IPS-NIHi7 (cell line): ENCODE results near the gene MIER3.

Source experiments
- DNase-seq: peaks from one replicate; pipeline ENCODE4 v3.0.0; 2012; ENCODE audit warnings: mixed read lengths; ENCODE audit errors: extremely low spot score

MIER3 gene

GRCh38 chr5:56961746-56962145 is 9.8 kb upstream of the MIER3 start:
- DNase-seq = no peak

- no peak for DNase-seq
Measured at GRCh38 chr5:56959326-56959725, 7.4 kb upstream of the MIER3 start.

GRCh38 chr5:56958595-56958994 is 6.7 kb upstream of the MIER3 start:
- no peak for DNase-seq

GRCh38 chr5:56954262-56954661 is 2.3 kb upstream of the MIER3 start:
- no peak for DNase-seq

- peak; percentile 72 for DNase-seq
Measured at GRCh38 chr5:56951126-56951945, 587 bp downstream of the MIER3 start.

GRCh38 chr5:56950626-56951125 is 1.2 kb downstream of the MIER3 start:
- DNase-seq = peak; percentile 78

GRCh38 chr5:56947052-56947451 is 4.9 kb downstream of the MIER3 start:
- DNase-seq = no peak

GRCh38 chr5:56941981-56942380 is 9.9 kb downstream of the MIER3 start:
- no peak for DNase-seq

- DNase-seq = no peak
Measured at GRCh38 chr5:56938858-56939257, 13.1 kb downstream of the MIER3 start.

- DNase-seq = no peak
Measured at GRCh38 chr5:56934325-56934724, 17.6 kb downstream of the MIER3 start.

GRCh38 chr5:56922922-56923321 is 29.0 kb downstream of the MIER3 start:
- DNase-seq = no peak

GRCh38 chr5:56919942-56920662 is 31.8 kb downstream of the MIER3 start:
- no peak for DNase-seq

- DNase-seq = peak; percentile 12
Measured at GRCh38 chr5:56918054-56918453, 33.9 kb downstream of the MIER3 start.

GRCh38 chr5:56917534-56917933 is 34.4 kb downstream of the MIER3 start:
- no peak for DNase-seq

- DNase-seq = no peak
Measured at GRCh38 chr5:56914678-56915077, 37.2 kb downstream of the MIER3 start.

- DNase-seq = no peak
Measured at GRCh38 chr5:56913766-56914165, 38.2 kb downstream of the MIER3 start.

- no peak for DNase-seq
Measured at GRCh38 chr5:56910210-56910965, 41.5 kb downstream of the MIER3 start.

GRCh38 chr5:56909294-56910209 is 42.4 kb downstream of the MIER3 start, which contains the start of gene SETD9:
Gene SETD9 (plus strand): TSS chr5:56909596. CDS start chr5:56909646, 50 bp downstream.
- peak; percentile 98 for DNase-seq

- peak; percentile 68 for DNase-seq
Measured at GRCh38 chr5:56908942-56909293, 43.0 kb downstream of the MIER3 start.

GRCh38 chr5:56900858-56901578 is 50.9 kb downstream of the MIER3 start:
- peak; percentile 58 for DNase-seq
